HUES64 (cell line): Measurements from ENCODE around the gene LPP.
A peak's percentile ranks its signal among the peaks of the same experiment; 100 is the strongest.

Source experiments
- H3K27ac ChIP-seq: 2 replicates; pipeline ENCODE4 v1.7.0; 2013; ENCODE audit warnings: low read depth, low read length, inconsistent platforms
- H3K27me3 ChIP-seq: 2 replicates; pipeline ENCODE4 v1.6.1; 2013; ENCODE audit warnings: mild to moderate bottlenecking, low read length; ENCODE audit not compliant: insufficient read depth
- H3K36me3 ChIP-seq: 2 replicates; pipeline ENCODE4 v1.6.1; 2013; ENCODE audit warnings: mild to moderate bottlenecking, low read length; ENCODE audit not compliant: insufficient read depth
- H3K4me1 ChIP-seq: 2 replicates; pipeline ENCODE4 v1.6.1; 2013; ENCODE audit warnings: mild to moderate bottlenecking, low read length, moderate library complexity; ENCODE audit not compliant: insufficient read depth
- H3K4me3 ChIP-seq: 2 replicates; pipeline ENCODE4 v1.5.1; 2013; ENCODE audit warnings: mild to moderate bottlenecking, low read length, moderate library complexity
- H3K9ac ChIP-seq: 2 replicates; pipeline ENCODE4 v1.6.1; 2013; ENCODE audit warnings: mild to moderate bottlenecking, low read depth, low read length
- H3K9me3 ChIP-seq: 2 replicates; pipeline ENCODE4 v1.6.1; 2013; ENCODE audit warnings: low read depth, low read length; ENCODE audit not compliant: insufficient read depth
- WGBS: fragments of 150-250, 120-280 bp; methylation state at CpG from one replicate; pipeline ENCODE4 v1.1.7; 2013; ENCODE audit warnings: missing lambda C conversion rate; 5-methylcytosine and 5-hydroxymethylcytosine counted together

The LPP gene

DNA sequence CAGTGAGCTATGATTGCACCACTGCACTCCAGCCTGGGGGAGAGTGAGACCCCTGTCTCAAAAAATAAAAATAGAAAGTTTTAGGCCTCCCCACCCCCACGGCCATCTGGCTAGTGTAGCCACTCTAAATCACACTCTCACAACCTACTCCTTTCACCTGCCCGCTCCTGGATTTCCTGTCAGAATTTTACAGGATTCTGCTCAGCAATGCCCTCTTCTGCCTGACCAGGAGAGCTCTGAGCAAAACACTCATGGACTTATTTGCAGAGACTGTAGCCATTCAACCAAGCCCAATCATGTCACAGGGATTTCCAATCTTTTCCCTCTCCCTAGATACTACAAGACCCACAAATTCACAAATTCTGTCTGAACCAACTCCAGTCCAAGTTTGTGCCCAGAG lies 775.2 kb downstream of the LPP start:
- Histone ChIP-seq H3K27ac (no peak overlapping the region), H3K36me3 (no peaks in the 10 kb centered on the region)
- 72% methylated on average over 2 of the region's 2 CpGs for WGBS

DNA sequence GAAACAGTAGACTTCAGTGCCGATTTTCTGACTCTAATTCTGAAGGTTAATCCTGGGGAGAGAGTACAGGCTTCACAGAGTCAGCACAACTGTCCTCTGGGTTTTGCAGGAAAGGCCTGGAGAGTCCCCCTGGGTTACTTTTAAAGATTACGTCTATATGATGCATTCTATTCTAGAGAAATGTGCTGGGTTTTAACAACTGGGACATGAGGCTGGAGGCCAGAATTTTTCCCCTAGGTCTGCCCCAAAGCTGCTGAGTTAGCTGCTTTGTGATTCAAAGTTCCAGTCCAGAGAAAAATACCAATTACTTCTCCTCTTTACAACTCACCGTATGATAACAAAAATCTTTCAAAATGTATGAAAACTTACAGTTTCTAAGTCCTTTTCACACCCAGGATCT lies 777.1 kb downstream of the LPP start:
- Histone ChIP-seq H3K9me3 (no peaks in the 10 kb centered on the region), H3K36me3 (no peaks in the 10 kb centered on the region), H3K4me1 (no peaks in the 10 kb centered on the region; the same call in 1 of the 2 replicates), H3K4me3 (no peak overlapping the region), H3K27me3 (no peaks in the 10 kb centered on the region), H3K27ac (no peak overlapping the region), H3K9ac (no peak overlapping the region)
- WGBS: 60% methylated on average over 3 of the region's 3 CpGs

More for the DNA sequence above, 775.2 kb downstream of the LPP start:
- H3K4me3 ChIP-seq: no peak overlapping the region
- H3K4me1 ChIP-seq: no peaks in the 10 kb centered on the region; the same call in 1 of the 2 replicates
- no peaks in the 10 kb centered on the region for H3K27me3 ChIP-seq
- H3K9ac ChIP-seq: no peak overlapping the region
- H3K9me3 ChIP-seq: no peaks in the 10 kb centered on the region

DNA sequence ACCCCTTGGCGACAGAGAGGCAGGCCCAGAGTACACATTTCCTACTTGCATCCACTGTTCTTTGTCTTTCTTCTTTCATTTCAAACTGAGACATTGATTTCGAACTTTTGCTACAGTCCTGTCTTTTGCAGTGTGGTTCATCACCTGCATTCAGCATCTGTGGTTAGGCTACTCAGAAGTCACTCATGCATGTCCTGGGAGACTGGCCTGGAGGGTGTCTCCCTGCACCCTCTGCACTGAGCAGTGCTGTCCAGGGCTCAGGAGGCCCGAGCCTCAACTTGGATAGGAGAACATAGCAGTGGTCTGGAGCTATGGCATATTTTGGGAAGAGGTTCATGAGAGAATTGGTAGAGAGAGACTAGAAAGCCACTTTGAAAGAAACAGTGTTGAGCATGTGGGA lies 777.6 kb downstream of the LPP start:
- no peaks in the 10 kb centered on the region for H3K36me3 ChIP-seq
- H3K27ac ChIP-seq: no peak overlapping the region
- no peaks in the 10 kb centered on the region for H3K9me3 ChIP-seq
- no peak overlapping the region for H3K9ac ChIP-seq
- 87% methylated on average over 3 of the region's 3 CpGs for WGBS
- peaks cover 2% of the 10 kb centered on the region for H3K4me1 ChIP-seq
- H3K4me3 ChIP-seq: no peak overlapping the region
- H3K27me3 ChIP-seq: no peaks in the 10 kb centered on the region

DNA sequence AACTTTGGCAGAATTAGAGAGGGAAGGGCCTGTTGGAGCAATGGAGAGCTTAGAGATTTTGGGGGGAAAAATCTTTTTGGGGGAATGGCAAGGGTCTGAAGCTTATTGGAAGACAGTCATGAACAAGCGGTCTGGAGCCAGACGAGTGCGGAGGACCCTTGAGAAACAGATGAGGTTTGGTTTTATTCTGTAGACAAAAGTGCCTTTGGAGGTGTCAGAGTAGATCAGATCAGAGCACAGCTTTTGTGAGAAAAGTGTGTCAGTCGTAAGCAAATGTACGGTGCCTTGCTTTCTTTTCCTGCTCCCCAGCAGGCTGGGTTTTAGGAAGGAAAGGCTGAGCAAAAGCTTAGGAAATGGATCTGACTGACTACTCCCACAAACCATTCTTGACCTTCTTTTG lies 781.0 kb downstream of the LPP start:
- no peak overlapping the region for H3K27ac ChIP-seq
- no peak overlapping the region for H3K9ac ChIP-seq
- H3K36me3 ChIP-seq: no peaks in the 10 kb centered on the region
- no peak overlapping the region for H3K4me3 ChIP-seq
- H3K27me3 ChIP-seq: no peaks in the 10 kb centered on the region
- WGBS: 93% methylated on average over 5 of the region's 5 CpGs
- no peaks in the 10 kb centered on the region for H3K9me3 ChIP-seq
- peaks cover 16% of the 10 kb centered on the region for H3K4me1 ChIP-seq

DNA sequence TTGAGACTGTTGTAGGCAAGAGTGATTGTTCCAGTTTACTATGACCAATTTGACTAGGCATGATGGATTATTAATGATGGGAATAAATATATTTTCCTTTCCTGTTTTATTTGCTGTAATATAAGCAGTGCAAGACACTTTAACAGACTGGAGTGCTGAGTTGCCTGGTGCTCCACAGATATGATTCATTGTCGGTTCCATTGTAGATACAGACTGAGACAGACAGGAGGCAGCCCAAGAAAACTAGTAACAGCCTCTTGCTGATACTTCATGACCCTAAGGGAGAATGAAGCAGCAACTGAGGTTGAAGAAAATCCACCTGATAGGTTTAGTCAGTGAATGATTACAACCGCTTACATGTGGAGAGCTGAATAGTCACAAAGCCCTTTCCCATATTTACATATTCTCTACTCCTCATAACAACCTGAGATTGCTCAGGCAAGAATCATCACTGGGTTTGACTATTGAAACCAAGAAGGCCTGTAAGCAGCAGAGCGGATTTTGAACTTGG lies 782.7 kb downstream of the LPP start:
- Histone ChIP-seq H3K36me3 (no peaks in the 10 kb centered on the region), H3K27me3 (no peaks in the 10 kb centered on the region), H3K4me3 (no peak overlapping the region), H3K9ac (no peak overlapping the region), H3K4me1 (peaks cover 16% of the 10 kb centered on the region), H3K27ac (peak overlapping the region; percentile 10; the same call in 1 of the 2 replicates), H3K9me3 (no peaks in the 10 kb centered on the region)
- WGBS: 77% methylated on average over 3 of the region's 3 CpGs

DNA sequence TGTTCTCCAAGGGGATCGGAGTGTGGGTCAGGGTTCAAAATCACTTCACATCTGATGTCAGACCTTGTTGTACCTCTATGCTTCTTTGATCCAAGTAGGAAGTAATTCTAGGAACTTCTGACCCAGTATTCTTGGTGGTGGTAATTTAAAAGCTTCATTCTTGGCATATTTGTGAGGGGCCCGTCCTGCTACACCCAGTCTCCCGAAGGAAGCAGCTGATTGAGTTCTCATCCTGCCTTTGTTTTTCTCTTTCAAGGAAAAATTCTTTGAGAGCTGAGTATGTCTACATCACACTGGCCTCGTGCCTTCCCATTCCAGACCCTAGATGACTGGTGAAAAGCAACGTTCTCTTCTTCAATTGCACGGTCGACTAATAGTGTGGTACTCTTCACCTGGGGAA lies 783.4 kb downstream of the LPP start:
- 75% methylated on average over 7 of the region's 7 CpGs for whole genome bisulfite sequencing
- Histone ChIP-seq H3K27ac (peak overlapping the region; percentile 16; the same call in 1 of the 2 replicates), H3K27me3 (no peaks in the 10 kb centered on the region), H3K9me3 (no peaks in the 10 kb centered on the region), H3K4me3 (no peak overlapping the region; the same call in 1 of the 2 replicates), H3K9ac (no peak overlapping the region), H3K36me3 (no peaks in the 10 kb centered on the region), H3K4me1 (peaks cover 16% of the 10 kb centered on the region)

DNA sequence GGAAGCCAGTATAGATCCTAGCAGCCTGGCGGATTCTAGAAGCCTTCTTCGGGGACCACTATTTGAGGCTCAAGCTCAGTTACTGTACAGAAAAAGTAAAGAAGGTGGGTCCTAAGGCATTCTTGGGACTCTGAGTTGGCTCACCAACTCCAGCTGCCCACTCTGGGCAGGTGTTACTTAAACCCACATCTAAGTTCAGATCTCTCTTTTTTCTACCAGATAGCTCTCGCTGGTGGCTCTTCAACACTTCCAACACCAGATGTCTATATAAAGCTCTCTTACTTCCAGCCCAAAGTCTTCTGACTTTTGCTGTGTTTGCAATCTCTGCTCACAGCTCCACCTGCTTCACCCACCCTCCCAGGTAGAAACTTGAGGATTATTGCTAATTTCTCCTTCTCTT lies 785.0 kb downstream of the LPP start:
- WGBS: 99% methylated on average over 3 of the region's 3 CpGs
- H3K9me3 ChIP-seq: no peaks in the 10 kb centered on the region
- H3K27ac ChIP-seq: no peak overlapping the region
- H3K4me3 ChIP-seq: no peak overlapping the region
- H3K27me3 ChIP-seq: no peaks in the 10 kb centered on the region
- H3K4me1 ChIP-seq: peaks cover 16% of the 10 kb centered on the region
- no peaks in the 10 kb centered on the region for H3K36me3 ChIP-seq
- H3K9ac ChIP-seq: no peak overlapping the region

DNA sequence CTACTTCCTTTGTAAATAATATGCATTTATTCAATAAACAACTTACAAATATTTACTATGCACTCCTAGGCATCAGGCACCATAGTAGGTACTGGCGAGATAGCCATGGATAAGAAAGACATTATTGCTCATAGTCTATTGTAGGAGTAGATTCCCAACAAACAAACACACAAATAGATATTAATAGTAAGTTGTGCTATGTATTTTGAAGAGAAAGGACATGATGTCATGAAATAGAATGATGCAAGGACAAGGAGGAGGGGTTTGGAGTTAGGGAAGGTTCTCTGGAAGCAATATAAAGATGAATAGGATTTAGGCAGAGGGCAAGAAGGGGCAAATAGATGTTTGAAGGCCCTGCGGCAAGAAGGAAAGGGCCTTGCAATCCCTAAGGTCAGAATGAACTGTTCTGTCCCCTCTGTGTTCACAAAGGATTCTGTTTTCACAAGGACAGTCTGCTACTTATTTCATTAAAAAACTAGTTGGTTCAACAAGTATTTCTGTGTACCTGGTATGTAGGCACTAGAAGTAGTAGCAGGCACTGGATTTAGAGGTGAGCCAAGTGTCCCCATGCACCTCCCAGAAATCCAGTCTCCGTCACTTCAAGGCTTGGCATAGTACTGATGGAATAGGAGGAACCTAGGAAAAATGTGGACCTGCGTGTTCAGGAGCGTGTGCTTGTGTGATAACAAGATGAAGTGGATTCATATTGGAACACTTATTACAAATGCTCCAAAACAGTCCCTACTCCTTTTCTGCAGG lies 786.0 kb downstream of the LPP start:
- H3K36me3 ChIP-seq: no peaks in the 10 kb centered on the region
- no peaks in the 10 kb centered on the region for H3K27me3 ChIP-seq
- no peaks in the 10 kb centered on the region for H3K9me3 ChIP-seq
- no peak overlapping the region for H3K4me3 ChIP-seq
- no peak overlapping the region for H3K9ac ChIP-seq
- H3K27ac ChIP-seq: no peak overlapping the region
- H3K4me1 ChIP-seq: peaks cover 16% of the 10 kb centered on the region
- WGBS: 92% methylated on average over 4 of the region's 5 CpGs
